T-helper 1 cell treated with Interleukin-12 subunit alpha and Interleukin-12 subunit beta and Interleukin-4 antibody, amounts not matched to agents 30 ng/mL and 1 ng/mL, for 36 hours (primary cell): ENCODE results near the gene TERB1. TPM values are rescaled to one million over a fixed set of nuclear protein-coding genes. Genes with fewer than 3 reads are reported as not detected.
"Not testable (repeated sequence)": the region's sequence is repeated elsewhere in the genome, so short reads cannot be mapped to it uniquely, and the experiment has no call there.

Source experiments
- intact Hi-C: fragments of 100-400 bp; cut with micrococcal nuclease; formaldehyde crosslinking; loops from one replicate; pipeline ENCODE4 v1.15.1; 2024
- total RNA-seq: library from RNA; stranded (reverse); gene quantifications from 2 replicates; pipeline ENCODE4 v1.2.3, GENCODE V29; 2022

The TERB1 gene
- total RNA-seq, 1 donor from 2014 or later = not detected

DNA sequence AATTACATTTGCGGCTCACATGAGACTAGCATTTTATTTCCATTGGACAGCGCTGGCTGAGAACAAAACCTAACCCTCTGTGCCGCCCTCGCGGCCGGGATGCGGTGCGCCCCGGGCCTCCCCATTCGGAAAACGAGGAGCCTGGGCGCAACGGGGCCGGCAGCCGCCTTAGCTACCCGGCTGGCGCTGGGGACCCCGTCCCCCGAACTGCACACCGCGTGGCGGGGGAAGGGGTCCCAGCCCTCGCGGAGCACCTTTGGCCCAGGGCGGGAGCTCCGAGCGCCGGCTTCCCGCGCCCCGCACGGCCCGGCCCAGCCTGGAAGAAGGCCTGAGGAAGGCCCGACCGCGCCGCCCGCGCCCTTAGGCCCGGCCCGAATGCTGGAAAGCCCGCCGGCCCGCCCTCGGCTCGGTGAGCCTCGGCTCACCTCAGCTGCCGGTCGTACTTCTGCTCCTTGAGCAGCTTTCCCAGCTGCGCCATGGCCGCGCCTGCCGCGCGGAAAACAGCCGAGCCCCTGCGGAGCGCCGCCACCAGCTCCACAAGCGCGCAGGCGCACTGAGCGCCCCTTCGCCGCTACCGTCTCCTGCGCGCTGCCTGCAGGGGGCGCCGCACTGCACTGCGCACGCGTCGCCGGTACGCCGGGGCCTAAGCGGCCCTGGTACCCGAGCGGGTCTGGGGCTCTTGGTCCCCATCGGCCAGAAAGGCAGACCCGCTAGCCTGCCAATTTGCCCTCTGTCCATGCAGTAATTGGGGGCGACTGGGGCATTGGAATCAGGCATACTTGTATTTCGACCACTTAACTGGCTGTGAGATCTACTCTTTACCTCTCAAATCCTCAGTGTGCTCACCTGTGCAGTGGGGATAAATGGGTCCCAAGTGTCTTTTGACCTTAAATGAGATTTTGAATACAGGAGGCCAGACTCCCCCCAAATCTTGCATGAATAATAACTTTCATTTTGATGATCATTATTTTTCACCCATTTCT lies 29.3 kb upstream of the TERB1 start, which contains the start of gene NAE1:
TSS of gene NAE1 (minus strand) at position 555 of the 983 bp plus-strand sequence. CDS start at position 478, 77 bp downstream.
- intact Hi-C loops = loop anchor here (1.0 to 5.0 kb wide), 5 partner anchors 38 to 226 kb away; partner anchors contain the start of genes CMTM3, DYNC1LI2 and RRAD

GRCh38 chr16:66824006-66824405 lies 22.6 kb upstream of the TERB1 start:
- intact Hi-C loops = no loop called here

DNA sequence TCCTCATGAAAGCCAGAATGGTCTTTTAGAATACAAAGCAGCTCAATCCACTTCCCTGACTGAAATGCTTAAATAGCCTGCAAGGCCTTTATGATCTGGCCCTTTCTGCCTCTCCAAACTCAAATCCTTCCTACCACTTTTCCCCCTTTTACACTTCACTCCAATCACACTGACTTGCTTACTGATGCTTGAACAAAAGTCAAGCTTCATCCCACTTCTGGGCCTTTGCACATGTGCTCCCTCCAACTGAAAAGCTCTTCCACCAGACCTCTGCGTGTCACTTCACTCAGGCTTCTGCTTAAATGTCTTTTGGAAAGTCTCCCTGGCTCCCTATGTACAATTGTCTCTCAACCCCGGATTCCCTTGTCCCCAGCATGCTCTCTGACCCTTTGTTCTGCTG lies 13.3 kb upstream of the TERB1 start:
- intact Hi-C loops = no loop called here

DNA sequence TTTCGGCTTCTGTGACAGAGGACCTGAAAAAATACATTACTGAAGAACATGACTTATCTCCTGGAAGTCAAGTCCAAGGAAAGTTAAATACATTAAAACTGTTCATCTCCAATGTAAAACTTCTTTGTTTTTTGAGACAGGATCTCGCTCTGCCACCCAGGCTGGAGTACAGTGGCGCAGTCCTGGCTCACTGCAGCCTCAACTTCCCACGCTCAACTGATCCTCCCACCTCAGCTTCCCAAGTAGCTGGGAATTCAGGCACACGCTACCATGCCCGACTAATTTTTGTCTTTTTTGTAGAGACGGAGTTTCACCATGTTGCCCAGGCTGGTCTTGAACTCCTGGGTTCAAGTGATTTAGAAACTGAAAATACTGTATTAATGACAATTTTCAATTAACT lies 9.7 kb upstream of the TERB1 start:
- intact Hi-C loops = no loop called here

DNA sequence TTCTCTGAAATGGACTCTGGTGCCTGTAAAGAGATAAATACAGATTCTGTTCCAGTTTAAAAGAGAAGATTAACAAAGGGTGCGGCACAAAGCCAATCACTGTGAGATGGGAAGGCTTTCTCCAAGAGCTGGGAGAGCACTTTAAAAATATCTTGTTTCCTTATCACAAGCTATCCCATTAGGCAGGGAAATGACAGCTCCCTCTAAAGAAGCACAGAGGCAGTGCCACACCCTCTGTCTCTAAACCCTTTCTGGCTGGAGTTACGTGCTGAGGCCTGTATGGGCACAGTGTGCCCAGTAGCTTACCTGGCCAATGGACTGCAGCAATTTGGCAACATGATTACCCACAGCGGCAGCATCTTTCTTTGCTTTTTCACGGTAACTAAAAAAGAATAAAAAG lies 9.0 kb upstream of the TERB1 start:
- intact Hi-C loops = no loop called here

- intact Hi-C loops = no loop called here
Measured at GRCh38 chr16:66809765-66810164, 8.4 kb upstream of the TERB1 start.

- intact Hi-C loops = no loop called here
Measured at GRCh38 chr16:66802159-66802558, 775 bp upstream of the TERB1 start.

DNA sequence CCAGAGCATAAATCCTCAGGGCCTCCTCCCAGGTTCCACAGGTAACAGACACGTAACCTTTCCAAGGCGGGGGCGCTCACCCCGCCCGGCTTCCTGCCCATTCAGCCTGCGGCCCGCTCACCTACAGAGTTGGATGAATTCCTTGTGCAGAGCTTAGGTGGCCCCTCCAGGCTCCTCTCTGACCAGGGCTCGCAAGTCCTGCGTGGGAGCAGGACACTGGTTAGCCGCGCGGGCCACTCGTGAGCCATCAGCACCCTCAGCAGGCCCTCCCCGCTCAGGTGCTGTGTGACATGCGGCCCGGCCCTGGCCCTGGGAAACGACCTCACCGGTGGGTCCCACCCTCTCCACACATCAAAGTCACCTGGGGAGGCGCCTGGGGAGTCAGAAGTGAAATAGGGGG lies 528 bp downstream of the TERB1 start:
- intact Hi-C loops = no loop called here

GRCh38 chr16:66798161-66798560 lies 3.2 kb downstream of the TERB1 start:
- intact Hi-C loops = no loop called here

DNA sequence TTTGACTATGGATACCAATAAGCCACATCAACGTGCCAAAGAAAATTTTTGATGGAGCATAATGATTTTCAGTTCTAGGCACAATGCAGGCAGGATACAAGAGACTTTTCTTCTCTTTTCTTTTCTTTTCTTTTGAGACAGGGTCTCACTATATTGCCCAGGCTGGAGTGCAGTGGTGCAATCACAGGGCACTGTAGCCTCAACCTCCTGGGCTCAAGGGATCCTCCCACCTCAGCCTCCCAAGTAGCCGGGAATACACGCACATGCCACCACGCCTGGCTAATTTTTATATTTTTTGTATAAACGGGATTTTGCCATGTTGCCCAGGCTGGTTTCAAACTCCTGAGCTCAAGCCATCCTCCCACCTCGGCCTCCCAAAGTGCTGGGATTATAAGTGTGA lies 7.4 kb downstream of the TERB1 start:
- intact Hi-C loops = not testable (repeated sequence)

DNA sequence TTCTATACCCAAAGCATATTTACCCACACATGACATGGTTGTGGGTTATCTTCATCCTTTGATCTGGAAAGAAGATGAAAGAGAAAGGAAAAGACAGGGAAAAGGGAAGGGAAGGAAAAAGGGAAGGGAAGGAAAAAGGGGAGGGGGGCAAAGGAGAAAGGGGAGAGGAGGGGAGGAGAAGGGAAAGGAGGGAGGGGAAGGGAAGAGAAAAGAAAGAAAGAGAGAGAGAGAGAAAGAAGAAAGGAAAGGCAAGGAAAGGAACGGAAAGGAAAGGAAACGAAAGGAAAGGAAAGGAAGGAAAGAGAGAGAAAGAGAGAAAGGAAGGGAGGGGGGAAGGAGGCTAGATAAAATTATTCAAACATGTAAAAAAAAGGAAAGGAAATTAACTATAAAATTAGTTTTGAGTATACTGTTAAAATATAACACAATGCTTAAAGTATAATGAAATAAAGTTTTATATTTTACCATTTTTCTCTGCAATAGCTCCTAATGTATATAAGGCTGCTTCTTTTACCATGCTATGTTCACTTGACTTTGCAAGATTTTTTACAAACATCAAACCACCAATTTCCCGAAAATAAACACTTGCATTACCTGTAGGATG lies 11.2 kb downstream of the TERB1 start:
- intact Hi-C loops = no loop called here

DNA sequence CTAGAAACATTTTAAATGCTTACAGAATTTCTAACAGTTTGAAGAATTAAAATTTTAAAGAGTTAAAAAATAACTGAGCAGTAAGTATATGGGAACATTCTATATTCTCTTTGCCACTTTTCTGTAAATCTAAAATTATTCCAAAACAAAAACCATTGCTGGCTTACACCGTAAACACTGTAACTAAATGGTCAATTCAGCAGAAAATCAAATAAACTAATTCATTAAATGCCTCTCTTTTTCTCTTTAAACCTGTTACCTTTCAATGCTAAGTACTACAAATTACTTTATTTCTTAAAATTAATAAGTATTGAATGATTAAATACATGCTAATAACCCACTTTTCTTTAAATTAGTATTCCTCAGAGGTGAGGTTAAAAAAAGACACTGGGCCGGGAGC lies 14.0 kb downstream of the TERB1 start:
- intact Hi-C loops = no loop called here

GRCh38 chr16:66786551-66786950 lies 14.8 kb downstream of the TERB1 start:
- intact Hi-C loops = no loop called here

DNA sequence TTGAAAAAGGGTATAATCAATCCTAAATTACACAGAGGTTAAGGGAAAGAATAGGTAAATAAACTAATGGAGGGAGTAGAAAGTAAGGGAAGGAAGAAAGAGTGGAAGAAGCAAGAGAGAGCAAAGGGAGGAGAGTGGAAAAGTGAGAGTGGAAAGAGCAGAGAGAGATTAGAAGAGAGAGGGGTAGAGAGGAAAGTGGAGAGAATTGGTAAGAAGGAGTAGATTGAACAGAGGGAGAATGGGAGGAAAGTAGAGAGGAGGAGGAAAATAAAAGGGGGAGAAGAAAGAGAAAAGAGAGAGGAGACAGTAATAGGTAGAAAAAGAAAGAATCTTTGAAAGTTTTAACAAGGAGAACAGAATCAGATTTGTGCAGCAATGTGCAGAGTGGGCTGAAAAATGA lies 24.9 kb downstream of the TERB1 start:
- intact Hi-C loops = no loop called here

- intact Hi-C loops = no loop called here
Measured at GRCh38 chr16:66774981-66775380, 26.4 kb downstream of the TERB1 start.

- intact Hi-C loops = no loop called here
Measured at GRCh38 chr16:66758086-66758485, 43.3 kb downstream of the TERB1 start.

GRCh38 chr16:66754819-66755218 lies 46.6 kb downstream of the TERB1 start:
- intact Hi-C loops = loop anchor here (5.0 kb wide), 1 partner anchor 148 kb away; no protein-coding TSS in a partner anchor

- intact Hi-C loops = loop anchor here (5.0 kb wide), 1 partner anchor 147 kb away; no protein-coding TSS in a partner anchor
Measured at GRCh38 chr16:66754211-66754610, 47.2 kb downstream of the TERB1 start.

GRCh38 chr16:66752958-66753357 lies 48.4 kb downstream of the TERB1 start:
- intact Hi-C loops = loop anchor here (5.0 kb wide), 1 partner anchor 146 kb away; no protein-coding TSS in a partner anchor

GRCh38 chr16:66752379-66752778 lies 49.0 kb downstream of the TERB1 start:
- intact Hi-C loops = loop anchor here (5.0 kb wide), 1 partner anchor 145 kb away; no protein-coding TSS in a partner anchor

DNA sequence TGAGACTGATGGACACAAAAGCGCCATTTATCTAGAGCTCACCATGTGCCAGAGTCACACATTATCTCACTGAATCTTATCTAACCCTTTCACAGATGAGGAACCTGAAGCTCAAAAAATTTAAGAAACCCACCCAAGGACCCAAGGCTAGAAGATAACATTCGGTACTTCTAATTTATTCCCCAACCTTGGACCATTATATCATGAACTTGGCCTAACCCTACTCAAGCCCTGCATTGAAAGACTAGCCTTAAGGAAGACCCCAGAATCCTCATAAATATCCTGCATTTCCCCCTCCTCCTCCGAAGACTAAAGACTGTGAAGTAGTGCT lies 49.4 kb downstream of the TERB1 start:
- intact Hi-C loops = loop anchor here (1.0 to 5.0 kb wide), 8 partner anchors 24 to 235 kb away; partner anchors contain the start of genes CKLF, CMTM4 and NAE1
